Stimulated activated CD4-positive, alpha-beta T cell treated with anti-CD3 and anti-CD28 coated beads, Interleukin-2, amount 100 ng/mL, for 4 hours (primary cell): ENCODE data around the gene PLA2G2A.
"Not testable (repeated sequence)": the region's sequence is repeated elsewhere in the genome, so short reads cannot be mapped to it uniquely, and the experiment has no call there.

Experiments used
- DNase-seq: peaks from one replicate; pipeline ENCODE4 v3.0.0-alpha.2; 2020; ENCODE audit warnings: low read depth

PLA2G2A gene, protein sequence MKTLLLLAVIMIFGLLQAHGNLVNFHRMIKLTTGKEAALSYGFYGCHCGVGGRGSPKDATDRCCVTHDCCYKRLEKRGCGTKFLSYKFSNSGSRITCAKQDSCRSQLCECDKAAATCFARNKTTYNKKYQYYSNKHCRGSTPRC

GRCh38 chr1:19979494-19979977 is at the start of gene PLA2G2A:
Gene PLA2G2A, minus strand, starts transcription at chr1:19979618. Its CDS starts 845 bp downstream, at chr1:19978773.
- DNase-seq, result no peak

DNA sequence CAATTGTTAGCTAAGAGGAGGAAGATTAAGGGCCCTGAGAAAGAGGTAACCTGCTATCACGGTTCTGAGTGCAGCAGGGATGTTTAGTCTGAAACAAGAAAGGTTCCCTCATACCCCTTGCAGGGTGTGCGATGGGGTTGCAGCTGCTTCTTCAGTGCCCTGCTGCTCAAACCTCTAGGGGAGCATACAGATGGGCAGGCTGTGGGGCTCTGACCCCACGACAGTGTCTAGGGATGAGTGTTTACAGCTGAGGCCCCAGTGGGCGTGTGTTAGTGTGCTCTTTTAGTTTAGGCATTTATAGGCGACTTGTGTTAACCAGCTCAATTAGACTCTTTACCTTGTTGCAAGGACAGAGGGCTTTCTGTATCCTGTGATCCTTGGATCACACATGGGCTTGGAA is 49.3 kb upstream of the PLA2G2A start:
- DNase-seq, result no peak

GRCh38 chr1:20028125-20028524 is 48.7 kb upstream of the PLA2G2A start:
- DNase-seq, result no peak

GRCh38 chr1:20017741-20018140 is 38.3 kb upstream of the PLA2G2A start:
- DNase-seq, result no peak

DNA sequence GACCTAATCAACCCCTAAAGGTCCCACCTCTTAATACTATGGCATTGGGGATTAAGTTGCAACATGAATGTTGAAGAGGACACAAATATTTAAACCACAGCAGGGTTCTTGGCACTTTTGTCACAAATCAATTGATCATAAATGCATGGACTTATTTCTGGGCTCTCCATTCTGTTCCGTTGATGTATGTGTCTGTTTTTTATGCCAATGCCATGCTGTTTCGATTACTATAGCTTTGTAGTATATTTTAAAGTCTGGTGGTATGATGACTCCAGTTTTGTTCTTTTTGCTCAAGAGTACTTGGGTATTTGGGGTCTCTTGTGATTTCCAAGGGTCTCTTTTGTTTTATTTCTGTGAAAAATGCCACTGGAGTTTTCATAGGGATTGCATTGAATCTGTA is 34.7 kb upstream of the PLA2G2A start:
- DNase-seq, result no peak

GRCh38 chr1:20010016-20010415 is 30.6 kb upstream of the PLA2G2A start:
- DNase-seq, result no peak

DNA sequence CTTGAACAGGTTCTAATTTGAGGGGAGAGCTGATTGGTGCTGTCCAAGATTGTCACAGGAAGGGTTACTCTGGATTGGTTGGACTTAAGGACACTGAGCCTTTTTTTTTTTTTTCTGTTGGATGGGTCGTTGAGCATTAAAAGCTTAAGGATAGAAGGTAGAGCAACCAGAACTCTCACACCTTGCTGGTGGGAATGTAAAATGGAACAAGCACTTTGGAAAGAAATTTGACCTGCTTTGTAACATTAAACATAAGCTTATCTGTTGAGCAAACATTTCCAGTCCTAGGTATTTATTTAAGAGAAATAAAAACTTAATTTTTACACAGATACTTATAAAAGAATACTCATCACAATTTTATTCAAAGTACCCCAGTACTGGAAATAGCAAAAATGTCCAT is 29.8 kb upstream of the PLA2G2A start:
- DNase-seq, result no peak

- DNase-seq, result no peak
Measured at GRCh38 chr1:20008391-20008841, 29.0 kb upstream of the PLA2G2A start.

GRCh38 chr1:19998823-19999222 is 19.4 kb upstream of the PLA2G2A start:
- DNase-seq, result not testable (repeated sequence)

GRCh38 chr1:19990689-19991088 is 11.3 kb upstream of the PLA2G2A start:
- no peak for DNase-seq

DNA sequence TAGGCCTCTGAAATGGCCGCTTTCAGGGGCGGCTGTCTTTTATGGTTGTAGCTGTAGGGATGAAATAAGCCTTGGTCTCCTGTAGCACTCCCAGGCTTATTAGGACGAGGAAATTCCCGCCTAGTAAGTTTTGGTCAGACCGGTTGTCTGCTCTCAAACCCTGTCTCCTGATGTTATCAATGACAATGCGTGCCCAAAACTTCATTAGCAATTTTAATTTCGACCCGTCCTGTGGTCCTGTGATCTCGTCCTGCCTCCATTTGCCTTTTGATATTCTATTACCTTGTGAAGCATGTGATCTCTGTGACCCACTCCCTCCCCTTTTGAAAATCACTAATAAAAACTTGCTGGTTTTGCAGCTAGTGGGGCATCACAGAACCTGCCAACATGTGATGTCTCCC is 10.8 kb upstream of the PLA2G2A start:
- not testable (repeated sequence) for DNase-seq

DNA sequence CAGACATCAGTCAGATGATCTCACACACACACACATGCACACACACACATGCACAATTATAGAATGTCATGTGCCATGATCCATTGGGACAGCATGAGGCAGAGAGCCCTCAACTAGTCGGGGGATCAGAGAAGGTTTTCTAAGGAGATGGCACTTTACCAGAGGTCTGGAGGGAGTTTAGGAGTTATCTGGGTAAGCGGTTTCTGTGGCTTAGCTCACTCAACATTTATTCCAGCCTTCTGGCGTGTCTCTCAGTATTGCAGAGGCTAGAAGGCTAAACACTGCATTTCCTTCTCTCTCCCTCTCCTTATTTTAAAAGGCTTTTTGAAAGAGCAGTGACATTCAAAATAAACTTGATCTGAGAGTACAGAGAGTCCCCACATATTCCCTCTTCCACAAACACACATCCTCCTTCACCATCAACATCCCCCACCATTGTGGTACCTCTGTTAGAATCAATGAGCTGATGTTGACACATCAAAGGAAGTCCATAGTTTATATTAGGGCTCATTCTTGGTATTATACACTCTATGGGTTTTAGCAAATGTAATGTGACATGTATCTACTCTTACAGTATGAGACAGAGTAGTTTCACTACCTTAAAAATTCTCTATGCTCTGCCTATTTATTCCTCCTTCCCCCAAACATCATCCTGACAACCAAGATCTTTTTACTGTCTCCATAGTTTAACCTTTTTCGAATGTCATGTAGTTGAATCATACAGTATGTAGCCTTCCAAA is 9.0 kb upstream of the PLA2G2A start:
- DNase-seq, result no peak

GRCh38 chr1:19987719-19988118 is 8.3 kb upstream of the PLA2G2A start:
- DNase-seq, result no peak

DNA sequence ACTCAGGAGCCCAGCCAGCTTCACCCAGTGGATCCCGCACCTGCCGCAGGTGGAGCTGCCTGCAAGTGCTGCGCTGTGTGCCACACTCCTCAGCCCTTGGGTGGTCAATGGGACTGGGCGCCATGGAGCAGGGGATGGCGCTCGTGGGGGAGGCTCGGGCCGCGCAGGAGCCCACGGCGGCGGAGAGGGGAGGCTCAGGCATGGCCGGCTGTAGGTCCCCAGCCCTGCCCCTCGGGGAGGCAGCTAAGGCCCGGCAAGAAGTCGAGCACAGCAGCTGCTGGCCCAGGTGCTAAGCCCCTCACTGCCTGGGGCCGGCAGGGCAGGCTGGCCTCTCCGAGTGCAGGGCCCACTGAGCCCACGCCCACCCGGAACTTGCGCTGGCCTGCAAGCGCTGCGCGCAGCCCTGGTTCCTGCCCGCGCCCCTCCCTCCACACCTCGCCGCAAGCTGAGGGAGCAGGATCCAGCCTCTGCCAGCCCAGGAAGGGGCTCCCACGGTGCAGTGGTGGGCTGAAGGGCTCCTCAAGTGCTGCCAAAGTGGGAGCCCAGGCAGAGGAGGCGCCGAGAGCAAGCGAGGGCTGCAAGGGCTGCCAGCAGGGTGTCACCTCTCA is 5.1 kb upstream of the PLA2G2A start:
- not testable (repeated sequence) for DNase-seq

DNA sequence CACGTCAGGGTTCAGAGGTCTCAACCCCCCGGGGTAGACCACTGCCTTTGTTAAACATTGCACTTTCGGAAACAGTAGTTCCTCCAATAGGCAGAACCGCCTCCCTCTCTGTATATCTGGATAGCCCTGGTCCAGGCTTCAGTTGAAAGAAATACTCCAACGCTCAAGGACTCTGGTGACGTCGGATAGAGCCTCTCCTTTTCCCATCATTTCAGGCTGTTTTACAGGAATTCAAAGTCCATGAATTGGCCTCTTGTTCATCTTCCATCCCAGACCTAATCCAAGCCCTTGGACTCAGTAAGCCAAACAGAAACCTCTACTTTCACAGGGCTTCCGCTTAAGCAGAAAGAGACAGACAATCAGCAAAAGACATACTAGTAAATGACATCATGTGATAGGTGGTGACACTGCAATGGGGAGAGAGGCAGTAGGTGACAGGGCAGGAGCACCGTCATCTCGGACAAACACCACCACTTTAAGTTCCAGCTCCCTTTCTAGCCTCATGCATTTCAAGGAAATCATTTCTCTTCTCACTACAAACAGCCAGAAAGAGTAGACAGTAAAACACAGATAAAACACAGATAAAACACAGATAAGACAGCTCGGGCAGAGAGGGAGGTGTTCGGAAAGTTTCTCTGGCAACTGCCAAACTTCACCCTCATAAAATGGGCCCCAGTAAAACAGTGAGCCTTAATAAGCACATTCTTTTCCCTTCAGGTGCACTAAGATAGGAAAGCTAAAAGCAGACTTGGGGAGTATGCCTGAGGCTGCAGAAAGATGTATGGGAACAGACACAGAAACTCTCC is 2.3 kb upstream of the PLA2G2A start:
- DNase-seq, result no peak

GRCh38 chr1:19981170-19981506 is 1.7 kb upstream of the PLA2G2A start:
- no peak for DNase-seq

DNA sequence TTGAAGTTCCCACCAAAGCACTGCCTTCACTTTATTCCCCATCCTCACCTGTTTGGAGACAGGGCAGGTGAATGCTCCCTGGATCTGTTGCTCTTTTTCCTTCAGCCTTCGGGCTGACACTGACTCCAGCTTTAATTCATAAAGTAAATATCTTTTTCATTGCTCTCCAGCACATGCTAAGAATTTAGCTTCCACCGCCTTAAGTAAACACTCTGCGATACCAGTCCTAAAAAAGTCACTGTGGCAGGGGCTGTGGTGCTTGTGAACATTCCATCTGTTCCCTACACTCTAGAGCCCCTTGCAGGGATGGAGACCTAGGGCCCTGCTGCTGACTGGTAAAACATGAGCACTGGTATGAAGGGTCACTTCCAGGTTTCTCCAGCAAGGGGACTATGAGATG is 896 bp upstream of the PLA2G2A start:
- DNase-seq, result no peak

GRCh38 chr1:19978143-19978542 is 1.3 kb downstream of the PLA2G2A start:
- DNase-seq, result no peak

DNA sequence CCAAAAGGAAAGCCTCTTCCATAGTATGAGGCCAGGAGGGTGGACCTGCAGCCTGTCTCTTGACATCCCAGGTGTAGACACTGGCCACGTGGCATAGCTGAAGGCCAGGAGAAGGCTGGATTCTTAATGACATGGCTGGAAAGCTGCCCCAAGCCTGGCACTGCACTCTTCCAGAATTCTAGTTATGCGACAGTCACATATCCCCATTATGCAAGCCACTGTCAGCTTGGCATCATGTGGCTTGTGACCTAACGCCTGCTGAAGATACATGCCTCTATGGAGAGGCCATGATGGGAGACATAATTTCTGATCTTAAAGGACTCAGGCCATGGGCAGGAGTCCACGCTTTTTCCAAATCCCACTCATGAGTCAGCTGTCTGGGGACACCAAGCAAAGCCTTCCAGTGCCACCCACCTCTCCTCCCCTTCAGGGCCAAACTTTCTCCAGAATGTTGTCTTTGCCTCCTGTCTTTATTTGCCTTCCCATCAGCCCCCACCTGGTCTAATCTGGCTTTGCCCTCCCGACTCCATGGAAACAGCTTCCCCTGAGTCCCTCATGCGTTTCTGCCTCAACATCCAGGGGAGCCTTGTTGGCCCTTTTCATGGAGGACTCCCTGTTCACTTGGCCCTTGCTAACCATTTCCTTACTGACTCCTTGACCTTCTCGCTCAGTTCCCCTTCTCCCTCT is 3.0 kb downstream of the PLA2G2A start:
- DNase-seq, result no peak

- no peak for DNase-seq
Measured at GRCh38 chr1:19975423-19976193, 3.8 kb downstream of the PLA2G2A start.

GRCh38 chr1:19974822-19975416 is 4.5 kb downstream of the PLA2G2A start:
- no peak for DNase-seq
